PC-9 (cell line): Measurements from ENCODE around the gene GBP3. TPM values are rescaled to one million over a fixed set of nuclear protein-coding genes. Genes with fewer than 3 reads are reported as not detected.

Source experiments
- BruUV-seq: library from RNA; stranded (reverse); fragments of 400-500 nt; replicated peaks from 2 replicates; lab custom pipeline; 2021; lab: Mats Ljungman, UMichigan
- CTCF ChIA-PET: fragments of 300-600 bp; sonication (Branson Sonifier 250); formaldehyde crosslinking; loops from one replicate; lab custom pipeline; 2022; ENCODE audit warnings: antibody characterized with exemption; lab: Charles Lee
- POLR2A ChIA-PET: fragments of 300-600 bp; sonication (Branson Sonifier 250); formaldehyde crosslinking; loops from one replicate; lab custom pipeline; 2022; ENCODE audit warnings: antibody characterized with exemption; ENCODE audit not compliant: unreplicated experiment; lab: Charles Lee
- DNase-seq, 2 experiments: peaks; one replicate each; pipeline versions ENCODE4 v3.0.0 to v3.0.0-alpha.2; 2015 to 2022; ENCODE audit warnings: mixed read lengths in 1 of 2
- H2AFZ ChIP-seq: fragments of 200-600 bp; sonication (generic); 2 replicates; pipeline ENCODE4 v1.8.1; 2017; ENCODE audit warnings: antibody characterized with exemption
- H3F3A ChIP-seq: fragments of 200-600 bp; sonication (generic); 2 replicates; pipeline ENCODE4 v1.8.1; 2017; ENCODE audit warnings: antibody characterized with exemption, mild to moderate bottlenecking, low read depth; ENCODE audit not compliant: insufficient read depth
- H3K27ac ChIP-seq: fragments of 200-600 bp; sonication (generic); 2 replicates; pipeline ENCODE4 v1.6.1; 2016; ENCODE audit warnings: mixed run types
- H3K27me3 ChIP-seq: fragments of 200-600 bp; sonication (generic); 2 replicates; pipeline ENCODE4 v1.6.1; 2016; ENCODE audit warnings: low read depth, mixed run types; ENCODE audit not compliant: insufficient read depth
- H3K36me3 ChIP-seq: fragments of 200-600 bp; sonication (generic); 2 replicates; pipeline ENCODE4 v1.6.1; 2016; ENCODE audit warnings: low read depth, mixed run types
- H3K4me1 ChIP-seq: fragments of 200-600 bp; sonication (generic); replicated peaks from 2 replicates; pipeline ENCODE4 v1.6.1; 2016; ENCODE audit warnings: mixed run types; ENCODE audit not compliant: insufficient read depth
- H3K4me2 ChIP-seq: fragments of 200-600 bp; sonication (generic); 2 replicates; pipeline ENCODE4 v1.6.1; 2017; ENCODE audit warnings: mixed run types
- H3K4me3 ChIP-seq: fragments of 200-600 bp; sonication (generic); 2 replicates; pipeline ENCODE4 v1.6.1; 2016; ENCODE audit warnings: mixed run types
- H3K79me2 ChIP-seq: fragments of 200-600 bp; sonication (generic); 2 replicates; pipeline ENCODE4 v1.6.1; 2017; ENCODE audit warnings: low read depth, mixed run types
- H3K9me2 ChIP-seq: fragments of 200-600 bp; sonication (generic); 2 replicates; pipeline ENCODE4 v1.8.1; 2017; ENCODE audit warnings: mild to moderate bottlenecking; ENCODE audit not compliant: insufficient read depth
- H3K9me3 ChIP-seq: fragments of 200-600 bp; sonication (generic); 2 replicates; pipeline ENCODE4 v1.8.1; 2016; ENCODE audit warnings: low read depth; ENCODE audit not compliant: insufficient read depth
- H4K20me1 ChIP-seq: fragments of 200-600 bp; sonication (generic); 2 replicates; pipeline ENCODE4 v1.8.1; 2017; ENCODE audit not compliant: insufficient read depth
- EZH2 ChIP-seq: fragments of 200-600 bp; sonication (generic); IDR thresholded peaks from 2 replicates; pipeline ENCODE4 v1.8.0; 2017; ENCODE audit warnings: antibody characterized with exemption, low read depth
- intact Hi-C: fragments of 100-400 bp; cut with micrococcal nuclease; formaldehyde crosslinking; loops from one replicate; pipeline ENCODE4 v1.10.0; 2022; ENCODE audit not compliant: unreplicated experiment
- total RNA-seq: library from RNA; stranded (reverse); gene quantifications from 2 replicates; pipeline ENCODE4 v1.2.3, GENCODE V29; 2021
- TF ChIP-seq, protein P1 (sequence below): fragments of 200-600 bp; sonication (generic); conservative IDR thresholded peaks from 2 replicates; pipeline ENCODE4 v1.6.1; 2017; ENCODE audit warnings: mixed run types, antibody characterized with exemption, mild to moderate bottlenecking, moderate library complexity

The GBP3 gene
- total RNA-seq, 1 experiment from 2014 or later, result 22.6 TPM

- H4K20me1 ChIP-seq, result no peaks in the 10 kb centered on the region
- TF ChIP-seq, protein P1, sequence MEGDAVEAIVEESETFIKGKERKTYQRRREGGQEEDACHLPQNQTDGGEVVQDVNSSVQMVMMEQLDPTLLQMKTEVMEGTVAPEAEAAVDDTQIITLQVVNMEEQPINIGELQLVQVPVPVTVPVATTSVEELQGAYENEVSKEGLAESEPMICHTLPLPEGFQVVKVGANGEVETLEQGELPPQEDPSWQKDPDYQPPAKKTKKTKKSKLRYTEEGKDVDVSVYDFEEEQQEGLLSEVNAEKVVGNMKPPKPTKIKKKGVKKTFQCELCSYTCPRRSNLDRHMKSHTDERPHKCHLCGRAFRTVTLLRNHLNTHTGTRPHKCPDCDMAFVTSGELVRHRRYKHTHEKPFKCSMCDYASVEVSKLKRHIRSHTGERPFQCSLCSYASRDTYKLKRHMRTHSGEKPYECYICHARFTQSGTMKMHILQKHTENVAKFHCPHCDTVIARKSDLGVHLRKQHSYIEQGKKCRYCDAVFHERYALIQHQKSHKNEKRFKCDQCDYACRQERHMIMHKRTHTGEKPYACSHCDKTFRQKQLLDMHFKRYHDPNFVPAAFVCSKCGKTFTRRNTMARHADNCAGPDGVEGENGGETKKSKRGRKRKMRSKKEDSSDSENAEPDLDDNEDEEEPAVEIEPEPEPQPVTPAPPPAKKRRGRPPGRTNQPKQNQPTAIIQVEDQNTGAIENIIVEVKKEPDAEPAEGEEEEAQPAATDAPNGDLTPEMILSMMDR, result no peak
- no peak for TF ChIP-seq EZH2
- H3K4me3 ChIP-seq, result no peak overlapping the region
- peak overlapping the region; percentile 29 for H2AFZ ChIP-seq
- no TSS peak for BruUV-seq
- no peaks in the 10 kb centered on the region for H3F3A ChIP-seq
- no peak for DNase-seq
- H3K4me2 ChIP-seq, result no peak overlapping the region
- intact Hi-C loops, result no loop called here
- H3K9me3 ChIP-seq, result no peaks in the 10 kb centered on the region
- no peaks in the 10 kb centered on the region for H3K79me2 ChIP-seq
- H3K4me1 ChIP-seq, result 0 out of 2 replicates have a peak, but pooled peaks cover 7% of the 10 kb centered on the region
- H3K36me3 ChIP-seq, result no peaks in the 10 kb centered on the region
- H3K27ac ChIP-seq, result no peak overlapping the region
- no peaks in the 10 kb centered on the region for H3K27me3 ChIP-seq
- CTCF ChIA-PET, result interaction anchor here (0.6 kb wide), 1 partner anchor 86 kb away, joined by 10 read pairs; no protein-coding TSS in a partner anchor
- POLR2A ChIA-PET, result no interaction called here
- H3K9me2 ChIP-seq, result no peaks in the 10 kb centered on the region
Observed at GRCh38 chr1:89069951-89070350, 47.3 kb upstream of the GBP3 start.

GRCh38 chr1:89068291-89068690 is 45.6 kb upstream of the GBP3 start:
- CTCF ChIA-PET, result no interaction called here
- POLR2A ChIA-PET, result no interaction called here
- intact Hi-C loops, result no loop called here

DNA sequence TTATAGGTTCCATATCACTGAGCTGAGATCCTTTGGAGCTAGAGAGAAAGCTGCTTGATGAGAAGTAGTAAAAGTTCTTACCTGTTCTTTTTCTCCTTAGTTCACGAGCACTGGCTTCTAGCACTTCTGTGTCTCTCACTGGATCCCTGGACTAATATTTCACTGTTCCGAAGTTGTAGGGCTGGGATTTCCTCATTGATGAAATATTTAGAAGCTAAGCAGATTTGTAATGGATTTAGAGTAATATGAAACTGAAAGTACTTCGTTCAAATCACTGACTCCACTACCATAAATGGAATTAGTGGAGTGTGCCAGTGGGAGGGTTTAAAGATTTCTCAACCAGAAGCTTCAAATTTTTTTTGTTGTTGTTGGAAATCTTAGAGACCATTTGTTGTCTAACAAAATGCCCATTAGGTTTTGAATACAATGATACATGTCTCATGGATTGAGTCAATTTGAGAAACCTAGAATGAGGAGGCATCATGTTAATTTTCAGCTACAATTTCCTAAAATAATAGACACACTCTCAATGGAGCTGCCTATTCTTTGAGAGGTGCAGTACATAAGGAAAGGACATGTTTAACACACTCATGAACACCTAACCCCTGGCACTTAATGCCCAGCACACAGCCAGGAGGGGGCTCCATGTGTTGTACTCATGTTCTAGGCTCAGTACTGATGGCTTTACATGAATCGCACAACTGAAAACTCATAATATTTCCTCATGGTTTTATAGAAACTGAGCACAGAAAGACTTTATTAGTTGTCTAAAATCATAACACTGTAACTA is 42.6 kb upstream of the GBP3 start, which contains the start of gene GBP1:
Gene GBP1, minus strand, starts transcription at position 130 of the 790 bp plus-strand sequence. CDS start 1,974 bp downstream, outside the sequence.
- H3K36me3 ChIP-seq, result no peaks in the 10 kb centered on the region
- intact Hi-C loops, result loop anchor here (2.0 kb wide), 1 partner anchor 42 kb away; the partner anchor contains the start of gene GBP3
- H2AFZ ChIP-seq, result peak within 1 kb of the TSS; percentile 32
- POLR2A ChIA-PET, result interaction anchor here (0.6 to 0.8 kb wide), 5 partner anchors 41 to 795 kb away, joined by 3 to 11 read pairs (median 5); no protein-coding TSS in a partner anchor
- DNase-seq, result peak in 1 of 2 experiments; percentile 79
- peak within 1 kb of the TSS; percentile 26; the same call in 1 of the 2 replicates for H3K4me3 ChIP-seq
- CTCF ChIA-PET, result interaction anchor here (0.6 to 0.7 kb wide), 2 partner anchors 81 to 130 kb away, joined by 3 to 7 read pairs; no protein-coding TSS in a partner anchor
- no peaks in the 10 kb centered on the region for H3K27me3 ChIP-seq
- H4K20me1 ChIP-seq, result no peaks in the 10 kb centered on the region
- 0 out of 2 replicates have a peak, but pooled peaks cover 7% of the 10 kb centered on the region for H3K4me1 ChIP-seq
- H3F3A ChIP-seq, result no peaks in the 10 kb centered on the region
- no peaks in the 10 kb centered on the region for H3K9me2 ChIP-seq
- H3K9me3 ChIP-seq, result no peaks in the 10 kb centered on the region
- H3K27ac ChIP-seq, result 0 out of 2 replicates have a peak within 1 kb of the TSS, but pooled peaks have one; percentile 1
- no peaks in the 10 kb centered on the region for H3K79me2 ChIP-seq
- no peak for TF ChIP-seq EZH2
- TF ChIP-seq, protein P1, result no peak
- BruUV-seq, result no TSS peak
- peak within 1 kb of the TSS; percentile 59 for H3K4me2 ChIP-seq

More at GRCh38 chr1:89068291-89068690, 45.6 kb upstream of the GBP3 start:
- H3K79me2 ChIP-seq, result no peaks in the 10 kb centered on the region
- H3K4me1 ChIP-seq, result 0 out of 2 replicates have a peak, but pooled peaks cover 7% of the 10 kb centered on the region
- no peak overlapping the region for H3K4me3 ChIP-seq
- no peaks in the 10 kb centered on the region for H3F3A ChIP-seq
- 0 out of 2 replicates have a peak overlapping the region, but pooled peaks have one; percentile 6 for H3K4me2 ChIP-seq
- no peaks in the 10 kb centered on the region for H3K27me3 ChIP-seq
- no peak overlapping the region for H3K27ac ChIP-seq
- BruUV-seq, result no TSS peak
- peak; percentile 15 to 67 for DNase-seq
- no peak overlapping the region for H2AFZ ChIP-seq
- no peaks in the 10 kb centered on the region for H3K9me2 ChIP-seq
- TF ChIP-seq, protein P1, result no peak
- no peak for TF ChIP-seq EZH2
- H3K36me3 ChIP-seq, result no peaks in the 10 kb centered on the region
- no peaks in the 10 kb centered on the region for H3K9me3 ChIP-seq
- no peaks in the 10 kb centered on the region for H4K20me1 ChIP-seq
